Mesenchymal stem cell (in vitro differentiated cells and primary cell): ENCODE data around the gene ANKRD13D.

ENCODE experiments used
- DNase-seq: peaks from one replicate; pipeline ENCODE4 v3.0.0-alpha.2; 2013
- H2AFZ ChIP-seq: one replicate; pipeline ENCODE4 v1.6.1; 2013; ENCODE audit warnings: low read depth, mild to moderate bottlenecking, control low read depth, inconsistent platforms, low read length, moderate library complexity
- H2AK5ac ChIP-seq: 2 replicates; pipeline ENCODE4 v1.6.1; 2013; ENCODE audit warnings: low read length, moderate library complexity, mild to moderate bottlenecking, inconsistent platforms; ENCODE audit not compliant: severe bottlenecking
- H2BK120ac ChIP-seq: one replicate; pipeline ENCODE4 v1.6.1; 2013; ENCODE audit warnings: low read depth, mild to moderate bottlenecking, inconsistent platforms, low read length, moderate library complexity
- H2BK12ac ChIP-seq, 2 experiments: one replicate each; pipeline ENCODE4 v1.6.1; 2013; ENCODE audit warnings: inconsistent platforms in 2 of 2, low read length in 2 of 2, mild to moderate bottlenecking in 2 of 2, moderate library complexity in 2 of 2, control low read depth in 1 of 2
- H2BK15ac ChIP-seq: one replicate; pipeline ENCODE4 v1.6.1; 2013; ENCODE audit warnings: mild to moderate bottlenecking, low read depth, inconsistent platforms; ENCODE audit not compliant: poor library complexity, severe bottlenecking
- H2BK5ac ChIP-seq: 2 replicates; pipeline ENCODE4 v1.6.1; 2013; ENCODE audit warnings: low read depth, mild to moderate bottlenecking, low read length, control low read depth, inconsistent platforms; ENCODE audit not compliant: poor library complexity, severe bottlenecking
- H3K14ac ChIP-seq, 2 experiments: one replicate each; pipeline ENCODE4 v1.6.1; 2013; ENCODE audit warnings: inconsistent platforms in 2 of 2, low read length in 2 of 2, control low read depth in 1 of 2, mild to moderate bottlenecking in 1 of 2, moderate library complexity in 1 of 2
- H3K18ac ChIP-seq, 2 experiments: one replicate each; pipeline ENCODE4 v1.6.1; 2013; ENCODE audit warnings: inconsistent platforms in 2 of 2, low read length in 2 of 2, control low read depth in 1 of 2, low read depth in 1 of 2, mild to moderate bottlenecking in 1 of 2
- H3K23ac ChIP-seq, 2 experiments: one replicate each; pipeline ENCODE4 v1.6.1; 2013; ENCODE audit warnings: inconsistent platforms in 2 of 2, low read length in 2 of 2, mild to moderate bottlenecking in 2 of 2, moderate library complexity in 2 of 2, control low read depth in 1 of 2
- H3K27ac ChIP-seq: 2 replicates; pipeline ENCODE4 v1.5.1; 2013; ENCODE audit warnings: mild to moderate bottlenecking, moderate library complexity, low read length, control low read depth, inconsistent platforms; ENCODE audit not compliant: poor library complexity, severe bottlenecking
- H3K27me3 ChIP-seq, 2 experiments: 2 replicates each; pipeline versions ENCODE4 v1.6.1 to v1.7.0; 2013; ENCODE audit warnings: low read length in 2 of 2, mild to moderate bottlenecking in 2 of 2, moderate library complexity in 2 of 2, control low read depth in 1 of 2, inconsistent platforms in 1 of 2; ENCODE audit not compliant: control insufficient read depth in 1 of 2, insufficient read depth in 1 of 2
- H3K36me3 ChIP-seq, 2 experiments: 2 replicates each; pipeline versions ENCODE4 v1.6.1 to v1.7.0; 2013; ENCODE audit warnings: low read length in 2 of 2, control low read depth in 1 of 2, inconsistent platforms in 1 of 2, low read depth in 1 of 2, mild to moderate bottlenecking in 1 of 2; ENCODE audit not compliant: insufficient read depth in 2 of 2, control insufficient read depth in 1 of 2
- H3K4ac ChIP-seq, 2 experiments: one replicate each; pipeline ENCODE4 v1.6.1; 2013; ENCODE audit warnings: inconsistent platforms in 2 of 2, low read length in 2 of 2, mild to moderate bottlenecking in 2 of 2, moderate library complexity in 2 of 2, control low read depth in 1 of 2, low read depth in 1 of 2
- H3K4me1 ChIP-seq: 2 replicates; pipeline ENCODE4 v1.6.1; 2013; ENCODE audit warnings: low read depth, low read length, control low read depth; ENCODE audit not compliant: control insufficient read depth, insufficient read depth
- H3K4me2 ChIP-seq: 2 replicates; pipeline ENCODE4 v1.6.1; 2013; ENCODE audit warnings: low read length, mild to moderate bottlenecking, inconsistent platforms; ENCODE audit not compliant: poor library complexity, severe bottlenecking
- H3K4me3 ChIP-seq, 2 experiments: 2 replicates each; pipeline versions ENCODE4 v1.5.1 to v1.7.0; 2013; ENCODE audit warnings: low read length in 2 of 2, mild to moderate bottlenecking in 2 of 2, control low read depth in 1 of 2, low read depth in 1 of 2; ENCODE audit not compliant: insufficient read depth in 1 of 2
- H3K79me1 ChIP-seq: replicated peaks from 2 replicates; pipeline ENCODE4 v1.6.1; 2013; ENCODE audit warnings: mild to moderate bottlenecking, control low read depth, low read length, inconsistent platforms; ENCODE audit not compliant: poor library complexity, severe bottlenecking
- H3K9ac ChIP-seq: 2 replicates; pipeline ENCODE4 v1.7.0; 2013; ENCODE audit warnings: mild to moderate bottlenecking, low read length, moderate library complexity
- H3K9me3 ChIP-seq: 2 replicates; pipeline ENCODE4 v1.7.0; 2013; ENCODE audit warnings: mild to moderate bottlenecking, low read length; ENCODE audit not compliant: control insufficient read depth
- H4K8ac ChIP-seq: one replicate; pipeline ENCODE4 v1.6.1; 2013; ENCODE audit warnings: inconsistent platforms, mild to moderate bottlenecking, low read length, moderate library complexity
- H4K91ac ChIP-seq: one replicate; pipeline ENCODE4 v1.6.1; 2013; ENCODE audit warnings: mild to moderate bottlenecking, low read length, inconsistent platforms
- WGBS: methylation state at CpG from one replicate; pipeline ENCODE4 v1.1.7; 2013; ENCODE audit warnings: mixed read lengths; 5-methylcytosine and 5-hydroxymethylcytosine counted together

Gene ANKRD13D

DNA sequence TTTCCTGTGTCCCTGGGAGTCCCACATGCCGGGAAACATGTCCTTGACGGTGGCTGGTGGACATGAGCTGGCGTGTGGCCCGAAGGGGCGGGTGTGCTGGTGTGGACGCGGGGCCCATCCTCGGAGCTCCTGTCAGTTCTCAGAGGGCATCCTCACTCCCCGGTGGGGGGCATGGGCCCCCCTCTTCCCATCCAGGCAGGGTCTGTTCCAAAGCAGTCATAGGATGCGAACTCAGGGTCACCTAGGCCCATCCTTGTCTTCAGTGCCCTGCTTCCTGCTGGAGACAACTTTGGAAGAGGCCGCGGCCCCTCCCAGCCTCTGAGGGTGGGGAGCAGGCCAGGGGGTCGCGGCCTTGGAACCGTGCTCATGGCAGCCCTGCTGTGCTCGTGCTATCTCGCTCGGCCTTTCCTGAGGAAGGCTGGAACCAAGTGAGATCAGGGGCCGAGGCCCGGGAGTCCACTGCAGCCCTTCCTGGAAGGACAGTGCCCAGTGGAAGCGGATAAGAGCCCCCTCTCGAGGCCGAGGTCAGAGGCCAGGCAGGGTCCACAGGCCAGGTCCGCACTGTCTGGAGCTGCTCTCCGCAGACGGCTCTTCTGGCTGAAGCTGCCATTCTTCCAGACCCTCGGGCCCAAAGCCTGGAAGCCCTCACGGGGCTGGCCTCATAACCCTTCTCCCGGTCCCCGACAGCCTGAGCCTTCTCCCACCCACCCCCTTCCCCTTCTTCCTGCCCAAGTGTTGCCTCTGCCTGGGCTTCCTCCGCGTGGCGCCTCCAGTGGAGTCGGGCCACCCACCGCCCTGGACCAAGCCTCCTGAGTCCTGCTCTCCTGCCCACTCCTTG lies 14.1 kb upstream of the ANKRD13D start:
- Histone ChIP-seq H3K36me3 (peaks cover 10 to 71% of the 10 kb centered on the region in 2 experiments), H3K23ac (no peak overlapping the region), H4K8ac (peak overlapping the region; percentile 48), H4K91ac (peak overlapping the region; percentile 31), H2BK15ac (peak overlapping the region; percentile 55), H3K14ac (no peak overlapping the region), H3K79me1 (peaks cover 47% of the 10 kb centered on the region), H3K27me3 (no peaks in the 10 kb centered on the region), H2BK12ac (no peak overlapping the region), H3K4me2 (no peak overlapping the region), H2BK5ac (no peak overlapping the region), H3K4ac (peak overlapping the region in 1 of 2 experiments; percentile 31), H2BK120ac (peak overlapping the region; percentile 55), H3K27ac (no peak overlapping the region), H2AFZ (no peak overlapping the region), H3K18ac (peak overlapping the region in 1 of 2 experiments; percentile 33), H3K4me1 (peaks cover 52% of the 10 kb centered on the region), H3K9ac (no peak overlapping the region), H2AK5ac (no peak overlapping the region), H3K9me3 (no peaks in the 10 kb centered on the region), H3K4me3 (no peak overlapping the region)
- WGBS = 80% methylated on average over 35 of the region's 35 CpGs
- DNase-seq = no peak

DNA sequence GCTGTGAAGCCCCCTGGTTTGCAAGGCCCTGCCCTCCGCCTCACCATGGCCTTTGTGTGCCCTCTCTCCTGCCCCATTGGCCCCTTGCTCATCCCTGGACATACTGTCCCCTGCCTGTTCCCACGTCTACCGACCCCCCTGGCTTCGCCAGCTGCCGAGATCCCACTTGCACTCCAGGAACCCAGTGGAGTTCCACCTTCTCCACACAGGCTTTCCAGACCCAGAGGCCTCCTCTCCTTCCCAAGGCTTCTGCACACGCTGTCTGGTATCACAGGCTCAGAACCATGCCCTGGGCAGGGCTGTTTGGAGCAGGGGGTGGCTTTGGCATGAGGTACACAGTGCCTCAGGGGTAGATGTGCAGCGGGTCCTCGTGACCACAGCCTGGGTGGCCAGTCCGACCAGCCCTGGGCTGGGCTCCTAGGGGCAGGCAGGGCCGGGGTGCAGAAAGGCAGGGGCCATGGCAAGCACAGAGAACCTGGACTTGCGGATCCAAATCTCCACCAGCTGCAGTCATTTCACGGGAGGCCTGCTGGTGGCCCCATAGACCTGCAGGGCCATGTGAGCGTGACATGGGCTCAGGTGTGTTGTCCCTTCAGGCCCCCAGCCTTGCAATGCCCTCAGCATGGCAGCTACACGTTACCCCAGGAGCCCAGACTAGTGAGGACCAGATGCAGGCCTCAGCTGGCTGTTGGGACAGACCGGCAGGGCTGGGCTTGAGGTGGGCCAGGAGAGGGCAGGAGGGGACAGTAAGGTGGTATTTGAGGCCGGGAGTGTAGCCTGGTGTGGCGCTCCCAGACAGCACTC lies 13.3 kb upstream of the ANKRD13D start:
- peaks cover 18 to 79% of the 10 kb centered on the region in 2 experiments for H3K36me3 ChIP-seq
- H3K4me2 ChIP-seq = no peak overlapping the region
- no peak overlapping the region for H2BK120ac ChIP-seq
- H2AFZ ChIP-seq = no peak overlapping the region
- H3K9ac ChIP-seq = no peak overlapping the region
- peak overlapping the region in 1 of 2 experiments; percentile 64 for H2BK12ac ChIP-seq
- no peak overlapping the region for H2BK5ac ChIP-seq
- H3K27ac ChIP-seq = no peak overlapping the region
- H3K18ac ChIP-seq = peak overlapping the region; percentile 18 to 48
- no peak overlapping the region for H2AK5ac ChIP-seq
- no peak overlapping the region for H3K4me3 ChIP-seq
- H3K4ac ChIP-seq = no peak overlapping the region
- H3K27me3 ChIP-seq = no peaks in the 10 kb centered on the region
- peak overlapping the region; percentile 77 for H4K91ac ChIP-seq
- peak overlapping the region; percentile 48 for H4K8ac ChIP-seq
- DNase-seq = no peak
- peaks cover 55% of the 10 kb centered on the region for H3K79me1 ChIP-seq
- peak overlapping the region in 1 of 2 experiments; percentile 86 for H3K23ac ChIP-seq
- 96% methylated on average over 17 of the region's 17 CpGs for WGBS
- H3K14ac ChIP-seq = no peak overlapping the region
- H3K9me3 ChIP-seq = no peaks in the 10 kb centered on the region
- H3K4me1 ChIP-seq = peaks cover 43% of the 10 kb centered on the region
- H2BK15ac ChIP-seq = peak overlapping the region; percentile 26

DNA sequence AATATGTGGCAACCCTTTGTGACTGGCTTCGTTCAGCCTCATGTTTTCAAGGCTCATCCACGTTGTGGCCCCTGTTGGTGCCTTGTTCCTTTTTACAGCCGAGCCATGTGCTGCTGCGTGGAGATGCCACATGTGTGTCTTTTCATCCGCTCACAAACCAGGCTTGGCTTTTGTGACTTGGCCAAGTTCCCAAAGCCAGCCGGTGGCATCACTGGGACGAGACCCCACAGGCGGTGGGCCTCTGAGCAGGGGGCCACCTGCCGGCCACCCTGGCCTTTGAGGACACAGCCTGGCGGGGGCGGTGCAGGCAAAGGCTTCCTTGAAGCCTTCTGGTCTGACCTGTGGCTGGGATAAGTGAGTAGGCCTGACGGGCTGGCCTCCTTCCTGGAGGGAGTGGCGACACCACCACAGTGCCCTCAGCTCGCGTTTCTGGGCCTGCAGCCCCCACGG lies 12.3 kb upstream of the ANKRD13D start:
- peak overlapping the region in 1 of 2 experiments; percentile 82 for H3K14ac ChIP-seq
- H3K27me3 ChIP-seq = no peaks in the 10 kb centered on the region
- peak overlapping the region; percentile 74 for H4K8ac ChIP-seq
- H3K9me3 ChIP-seq = no peaks in the 10 kb centered on the region
- peak overlapping the region; percentile 61 to 75 for H2BK12ac ChIP-seq
- no peak overlapping the region for H3K4me2 ChIP-seq
- H3K4me3 ChIP-seq = peak overlapping the region in 1 of 2 experiments; percentile 77
- H3K79me1 ChIP-seq = peaks cover 60% of the 10 kb centered on the region
- H4K91ac ChIP-seq = peak overlapping the region; percentile 89
- peak overlapping the region; percentile 56 to 88 for H3K18ac ChIP-seq
- no peak for DNase-seq
- no peak overlapping the region for H2AFZ ChIP-seq
- H3K27ac ChIP-seq = no peak overlapping the region
- H2BK15ac ChIP-seq = no peak overlapping the region
- peak overlapping the region; percentile 87 to 89 for H3K4ac ChIP-seq
- no peak overlapping the region for H2BK5ac ChIP-seq
- H2BK120ac ChIP-seq = peak overlapping the region; percentile 42
- peak overlapping the region; percentile 59 for H2AK5ac ChIP-seq
- H3K23ac ChIP-seq = peak overlapping the region in 1 of 2 experiments; percentile 89
- H3K4me1 ChIP-seq = peaks cover 34% of the 10 kb centered on the region
- WGBS = 67% methylated on average over 16 of the region's 16 CpGs
- peaks cover 27 to 88% of the 10 kb centered on the region in 2 experiments for H3K36me3 ChIP-seq
- peak overlapping the region; percentile 87 for H3K9ac ChIP-seq
